Ishikawa (cell line): ENCODE results near the gene ARCN1.

Experiments
- CEBPB ChIP-seq: IDR thresholded peaks from 2 replicates; pipeline ENCODE4 v1.6.1; 2012
- RAD21 ChIP-seq: IDR thresholded peaks from 2 replicates; pipeline ENCODE4 v1.6.1; 2012; ENCODE audit warnings: low read depth
- TCF12 ChIP-seq: IDR thresholded peaks from 2 replicates; pipeline ENCODE4 v1.6.1; 2012; ENCODE audit warnings: low read depth
- TEAD4 ChIP-seq: IDR thresholded peaks from 2 replicates; pipeline ENCODE4 v1.6.1; 2012
- USF1 ChIP-seq: IDR thresholded peaks from 2 replicates; pipeline ENCODE4 v1.6.1; 2012
- TF ChIP-seq, protein P1 (sequence below): IDR thresholded peaks from 2 replicates; pipeline ENCODE4 v1.6.1; 2012; ENCODE audit warnings: low read depth, mild to moderate bottlenecking

DNA sequence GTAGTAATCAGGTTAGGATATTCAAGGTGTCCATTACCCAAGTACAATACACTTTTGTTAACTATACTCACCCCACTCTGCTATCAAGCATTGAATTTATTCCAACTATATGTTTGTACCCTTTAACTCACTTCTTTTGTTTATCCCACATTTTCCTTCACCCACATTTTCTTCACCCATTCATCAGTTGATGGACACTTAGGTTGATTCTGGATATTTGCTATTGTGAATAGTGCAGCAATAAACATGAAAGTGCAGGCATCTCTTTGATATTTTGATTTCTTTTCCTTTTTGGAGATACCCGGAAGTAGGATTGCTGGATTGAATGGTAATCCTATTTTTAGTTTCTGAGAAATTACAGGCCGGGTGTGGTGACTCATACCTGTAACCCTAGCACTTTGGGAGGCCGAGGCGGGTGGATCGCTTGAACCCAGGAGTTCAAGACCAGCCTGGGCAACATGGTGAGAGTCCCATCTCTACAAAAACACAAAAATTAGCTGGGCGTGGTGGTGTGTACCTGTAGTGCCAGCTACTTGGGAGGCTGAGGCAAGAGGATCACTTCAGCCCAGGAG lies 34.7 kb upstream of the ARCN1 start:
- TF ChIP-seq USF1 (no peak), RAD21 (no peak), TEAD4 (no peak), CEBPB (no peak), TCF12 (no peak)
- TF ChIP-seq, protein P1, sequence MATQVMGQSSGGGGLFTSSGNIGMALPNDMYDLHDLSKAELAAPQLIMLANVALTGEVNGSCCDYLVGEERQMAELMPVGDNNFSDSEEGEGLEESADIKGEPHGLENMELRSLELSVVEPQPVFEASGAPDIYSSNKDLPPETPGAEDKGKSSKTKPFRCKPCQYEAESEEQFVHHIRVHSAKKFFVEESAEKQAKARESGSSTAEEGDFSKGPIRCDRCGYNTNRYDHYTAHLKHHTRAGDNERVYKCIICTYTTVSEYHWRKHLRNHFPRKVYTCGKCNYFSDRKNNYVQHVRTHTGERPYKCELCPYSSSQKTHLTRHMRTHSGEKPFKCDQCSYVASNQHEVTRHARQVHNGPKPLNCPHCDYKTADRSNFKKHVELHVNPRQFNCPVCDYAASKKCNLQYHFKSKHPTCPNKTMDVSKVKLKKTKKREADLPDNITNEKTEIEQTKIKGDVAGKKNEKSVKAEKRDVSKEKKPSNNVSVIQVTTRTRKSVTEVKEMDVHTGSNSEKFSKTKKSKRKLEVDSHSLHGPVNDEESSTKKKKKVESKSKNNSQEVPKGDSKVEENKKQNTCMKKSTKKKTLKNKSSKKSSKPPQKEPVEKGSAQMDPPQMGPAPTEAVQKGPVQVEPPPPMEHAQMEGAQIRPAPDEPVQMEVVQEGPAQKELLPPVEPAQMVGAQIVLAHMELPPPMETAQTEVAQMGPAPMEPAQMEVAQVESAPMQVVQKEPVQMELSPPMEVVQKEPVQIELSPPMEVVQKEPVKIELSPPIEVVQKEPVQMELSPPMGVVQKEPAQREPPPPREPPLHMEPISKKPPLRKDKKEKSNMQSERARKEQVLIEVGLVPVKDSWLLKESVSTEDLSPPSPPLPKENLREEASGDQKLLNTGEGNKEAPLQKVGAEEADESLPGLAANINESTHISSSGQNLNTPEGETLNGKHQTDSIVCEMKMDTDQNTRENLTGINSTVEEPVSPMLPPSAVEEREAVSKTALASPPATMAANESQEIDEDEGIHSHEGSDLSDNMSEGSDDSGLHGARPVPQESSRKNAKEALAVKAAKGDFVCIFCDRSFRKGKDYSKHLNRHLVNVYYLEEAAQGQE: no peak
